GM12865 (cell line): ENCODE measurements around the gene DISP2.

Experiments
- DNase-seq: peaks from one replicate; pipeline ENCODE4 v3.0.0; 2010; ENCODE audit warnings: low read depth
- H3K4me3 ChIP-seq: 2 replicates; pipeline ENCODE4 v1.5.1; 2011; ENCODE audit warnings: mild to moderate bottlenecking, low read depth, low read length, control low read depth
- TF ChIP-seq, protein P1 (sequence below): IDR thresholded peaks from 2 replicates; pipeline ENCODE4 v1.5.1; 2011; ENCODE audit warnings: low read length, control low read depth, low read depth, inconsistent platforms; ENCODE audit not compliant: insufficient read depth; ENCODE audit errors: missing control alignments

DISP2 gene

GRCh38 chr15:40421246-40422157 is 63.5 kb downstream of the DISP2 start:
- DNase-seq: peak; percentile 83
- TF ChIP-seq, protein P1, sequence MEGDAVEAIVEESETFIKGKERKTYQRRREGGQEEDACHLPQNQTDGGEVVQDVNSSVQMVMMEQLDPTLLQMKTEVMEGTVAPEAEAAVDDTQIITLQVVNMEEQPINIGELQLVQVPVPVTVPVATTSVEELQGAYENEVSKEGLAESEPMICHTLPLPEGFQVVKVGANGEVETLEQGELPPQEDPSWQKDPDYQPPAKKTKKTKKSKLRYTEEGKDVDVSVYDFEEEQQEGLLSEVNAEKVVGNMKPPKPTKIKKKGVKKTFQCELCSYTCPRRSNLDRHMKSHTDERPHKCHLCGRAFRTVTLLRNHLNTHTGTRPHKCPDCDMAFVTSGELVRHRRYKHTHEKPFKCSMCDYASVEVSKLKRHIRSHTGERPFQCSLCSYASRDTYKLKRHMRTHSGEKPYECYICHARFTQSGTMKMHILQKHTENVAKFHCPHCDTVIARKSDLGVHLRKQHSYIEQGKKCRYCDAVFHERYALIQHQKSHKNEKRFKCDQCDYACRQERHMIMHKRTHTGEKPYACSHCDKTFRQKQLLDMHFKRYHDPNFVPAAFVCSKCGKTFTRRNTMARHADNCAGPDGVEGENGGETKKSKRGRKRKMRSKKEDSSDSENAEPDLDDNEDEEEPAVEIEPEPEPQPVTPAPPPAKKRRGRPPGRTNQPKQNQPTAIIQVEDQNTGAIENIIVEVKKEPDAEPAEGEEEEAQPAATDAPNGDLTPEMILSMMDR: peak; percentile 97
- H3K4me3 ChIP-seq: no peak overlapping the region

GRCh38 chr15:40424483-40425115 is 66.6 kb downstream of the DISP2 start:
- DNase-seq: no peak
- no peak overlapping the region for H3K4me3 ChIP-seq
- TF ChIP-seq, protein P1: no peak

- no peak for DNase-seq
- TF ChIP-seq, protein P1: no peak
- H3K4me3 ChIP-seq: no peak overlapping the region
Measured at GRCh38 chr15:40425681-40426080, 67.7 kb downstream of the DISP2 start.

- DNase-seq: no peak
- no peak overlapping the region for H3K4me3 ChIP-seq
- TF ChIP-seq, protein P1: no peak
Measured at GRCh38 chr15:40427188-40427587, 69.2 kb downstream of the DISP2 start.

GRCh38 chr15:40428185-40428584 is 70.2 kb downstream of the DISP2 start:
- TF ChIP-seq, protein P1: no peak
- no peak overlapping the region for H3K4me3 ChIP-seq
- DNase-seq: no peak
